ENCODE measurements around the gene FADS2.

The FADS2 gene

GRCh38 chr11:61827571-61828378 is at the start of gene FADS2:
Gene FADS2, plus strand, starts transcription at chr11:61828300. Its CDS starts 91 bp downstream, at chr11:61828391.
- FAIRE-seq (peak; percentile 79), DNase-seq (ENCODE audit: low spot score) (peak; percentile 90)

GRCh38 chr11:61778357-61778886 is 49.7 kb upstream of the FADS2 start:
- DNase-seq (ENCODE audit: low spot score) (no peak), FAIRE-seq (no peak)

GRCh38 chr11:61778920-61779650 is 49.0 kb upstream of the FADS2 start:
- DNase-seq (ENCODE audit: low spot score) (no peak), FAIRE-seq (no peak)

GRCh38 chr11:61779666-61780525 is 48.2 kb upstream of the FADS2 start:
- FAIRE-seq: no peak
- DNase-seq (ENCODE audit: low spot score): no peak

- DNase-seq (ENCODE audit: low spot score) (no peak), FAIRE-seq (no peak)
Observed at GRCh38 chr11:61780581-61781162, 47.4 kb upstream of the FADS2 start.

GRCh38 chr11:61781585-61781984 is 46.5 kb upstream of the FADS2 start:
- FAIRE-seq: no peak
- no peak for DNase-seq (ENCODE audit: low spot score)

- FAIRE-seq (no peak), DNase-seq (ENCODE audit: low spot score) (no peak)
Observed at GRCh38 chr11:61782299-61782698, 45.8 kb upstream of the FADS2 start.

- FAIRE-seq: no peak
- DNase-seq (ENCODE audit: low spot score): no peak
Observed at GRCh38 chr11:61782841-61783240, 45.3 kb upstream of the FADS2 start.

GRCh38 chr11:61783717-61784505 is 44.2 kb upstream of the FADS2 start:
- FAIRE-seq (no peak), DNase-seq (ENCODE audit: low spot score) (peak; percentile 30)

GRCh38 chr11:61784506-61784805 is 43.6 kb upstream of the FADS2 start:
- FAIRE-seq (no peak), DNase-seq (ENCODE audit: low spot score) (no peak)

GRCh38 chr11:61785837-61786402 is 42.2 kb upstream of the FADS2 start:
- peak; percentile 53 for DNase-seq (ENCODE audit: low spot score)
- no peak for FAIRE-seq

- DNase-seq (ENCODE audit: low spot score): peak; percentile 13
- no peak for FAIRE-seq
Observed at GRCh38 chr11:61787928-61788491, 40.1 kb upstream of the FADS2 start.

- FAIRE-seq (no peak), DNase-seq (ENCODE audit: low spot score) (peak; percentile 70)
Observed at GRCh38 chr11:61791737-61792309, 36.3 kb upstream of the FADS2 start.

GRCh38 chr11:61792310-61793082 is 35.6 kb upstream of the FADS2 start, which contains the start of the genes FEN1 and TMEM258:
Gene FEN1, plus strand, starts transcription at chr11:61792911. Its CDS starts 2,451 bp downstream, at chr11:61795362.
Gene TMEM258, minus strand, starts transcription at chr11:61792599. Its CDS starts 41 bp downstream, at chr11:61792558.
- DNase-seq (ENCODE audit: low spot score) (peak; percentile 78), FAIRE-seq (no peak)

- FAIRE-seq: no peak
- DNase-seq (ENCODE audit: low spot score): no peak
Observed at GRCh38 chr11:61793083-61793828, 34.8 kb upstream of the FADS2 start.

- FAIRE-seq: no peak
Observed at GRCh38 chr11:61793829-61794204, 34.3 kb upstream of the FADS2 start.

GRCh38 chr11:61794579-61794978 is 33.5 kb upstream of the FADS2 start:
- DNase-seq (ENCODE audit: low spot score) (no peak), FAIRE-seq (no peak)

More at GRCh38 chr11:61793829-61794204, 34.3 kb upstream of the FADS2 start:
- DNase-seq (ENCODE audit: low spot score): no peak

GRCh38 chr11:61795459-61795858 is 32.6 kb upstream of the FADS2 start:
- DNase-seq (ENCODE audit: low spot score) (no peak), FAIRE-seq (no peak)

All from RCC 7860 (cell line).